ENCODE data around the gene APPBP2.
"Not testable (repeated sequence)": the region's sequence is repeated elsewhere in the genome, so short reads cannot be mapped to it uniquely, and the experiment has no call there.

The APPBP2 gene

GRCh38 chr17:60493847-60494321 is 32.2 kb downstream of the APPBP2 start:
- no peak for ATAC-seq

GRCh38 chr17:60491771-60492170 is 34.3 kb downstream of the APPBP2 start:
- ATAC-seq: no peak

- not testable (repeated sequence) for ATAC-seq
These were observed 35.4 kb downstream of the APPBP2 start for GRCh38 chr17:60490594-60490993.

- no peak for ATAC-seq
These were observed 44.4 kb downstream of the APPBP2 start for GRCh38 chr17:60481604-60482003.

- no peak for ATAC-seq
These were observed 52.3 kb downstream of the APPBP2 start for GRCh38 chr17:60473788-60474187.

GRCh38 chr17:60472449-60472848 is 53.6 kb downstream of the APPBP2 start:
- no peak for ATAC-seq

- ATAC-seq: no peak
These were observed 54.6 kb downstream of the APPBP2 start for GRCh38 chr17:60471451-60471850.

- ATAC-seq: no peak
These were observed 57.7 kb downstream of the APPBP2 start for GRCh38 chr17:60468371-60468770.

GRCh38 chr17:60464343-60464742 is 61.7 kb downstream of the APPBP2 start:
- ATAC-seq: no peak

GRCh38 chr17:60463157-60463835 is 62.7 kb downstream of the APPBP2 start:
- no peak for ATAC-seq

- no peak for ATAC-seq
These were observed 64.5 kb downstream of the APPBP2 start for GRCh38 chr17:60461584-60461983.

GRCh38 chr17:60457148-60457547 is 68.9 kb downstream of the APPBP2 start:
- ATAC-seq: no peak

- ATAC-seq: no peak
These were observed 70.7 kb downstream of the APPBP2 start for GRCh38 chr17:60455378-60455777.

GRCh38 chr17:60451965-60452364 is 74.1 kb downstream of the APPBP2 start:
- ATAC-seq: no peak

GRCh38 chr17:60451071-60451470 is 75.0 kb downstream of the APPBP2 start:
- no peak for ATAC-seq

- ATAC-seq: no peak
These were observed 78.7 kb downstream of the APPBP2 start for GRCh38 chr17:60447375-60447774.

GRCh38 chr17:60445144-60445543 is 80.9 kb downstream of the APPBP2 start:
- ATAC-seq: no peak

GRCh38 chr17:60443713-60444112 is 82.3 kb downstream of the APPBP2 start:
- no peak for ATAC-seq

- ATAC-seq: no peak
These were observed 83.5 kb downstream of the APPBP2 start for GRCh38 chr17:60442271-60443173.

GRCh38 chr17:60439501-60439900 is 86.5 kb downstream of the APPBP2 start:
- no peak for ATAC-seq

- no peak for ATAC-seq
These were observed 89.4 kb downstream of the APPBP2 start for GRCh38 chr17:60436676-60437075.

GRCh38 chr17:60435244-60436167 is 90.5 kb downstream of the APPBP2 start:
- ATAC-seq: peak in 1 of 2 donors; percentile 38

Measured in activated CD4-positive, CD25-positive, alpha-beta regulatory T cell treated with anti-CD3 and anti-CD28 coated beads, Interleukin-2, amount 50 U/mL, for 24 hours (primary cell).